HepG2 (cell line): ENCODE measurements around the gene ALDH4A1. TPM values are rescaled to one million over a fixed set of nuclear protein-coding genes. Genes with fewer than 3 reads are reported as not detected.

ENCODE experiments used
- CHD2 ChIP-seq: IDR thresholded peaks from 2 replicates; pipeline ENCODE4 v1.6.1; 2011; ENCODE audit warnings: low read depth, low read length, improper control_type of control experiment
- CREM ChIP-seq, 2 experiments: sonication (generic) in 1 of 2; formaldehyde crosslinking in 1 of 2; IDR thresholded peaks; 2 replicates each; pipeline versions ENCODE4 v1.4.0 to v1.6.1; 2016 to 2020; ENCODE audit warnings: antibody characterized with exemption in 1 of 2, mild to moderate bottlenecking in 1 of 2, missing genetic modification reagents in 1 of 2
- DRAP1 ChIP-seq: IDR thresholded peaks from 2 replicates; pipeline ENCODE4 v1.6.1; 2016; ENCODE audit warnings: missing genetic modification reagents, missing compliant biosample characterization
- HNF4G ChIP-seq, 2 experiments: sonication (generic) in 1 of 2; formaldehyde crosslinking in 1 of 2; IDR thresholded peaks; 2 replicates each; pipeline versions ENCODE4 v1.4.0 to v1.6.1; 2011 to 2020; ENCODE audit warnings: borderline replicate concordance in 2 of 2, low read depth in 2 of 2, mild to moderate bottlenecking in 2 of 2, low read length in 1 of 2, missing genetic modification reagents in 1 of 2, moderate library complexity in 1 of 2
- KMT2B ChIP-seq: IDR thresholded peaks from 2 replicates; pipeline ENCODE4 v1.6.1; 2016; ENCODE audit warnings: missing genetic modification reagents, missing compliant biosample characterization
- LCORL ChIP-seq, 2 experiments: fragments of 450-650 bp in 1 of 2; sonication (generic) in 1 of 2; formaldehyde crosslinking in 1 of 2; IDR thresholded peaks; 2 replicates each; pipeline versions ENCODE4 v1.5.0 to v1.6.1; 2017 to 2020; ENCODE audit warnings: antibody characterized with exemption in 1 of 2, missing genetic modification reagents in 1 of 2
- PRMT3 ChIP-seq: sonication (generic); formaldehyde crosslinking; IDR thresholded peaks from 2 replicates; pipeline ENCODE4 v1.8.1; 2022; ENCODE audit warnings: low read depth, mild to moderate bottlenecking, moderate library complexity, missing genetic modification reagents, borderline replicate concordance
- XBP1 ChIP-seq: sonication (generic); formaldehyde crosslinking; IDR thresholded peaks from 2 replicates; pipeline ENCODE4 v1.5.0; 2020; ENCODE audit warnings: missing genetic modification reagents
- YY1 ChIP-seq: IDR thresholded peaks from 2 replicates; pipeline ENCODE4 v1.6.1; 2011; ENCODE audit warnings: low read length, low read depth, moderate library complexity, mild to moderate bottlenecking; ENCODE audit not compliant: insufficient read depth, insufficient replicate concordance
- ZBTB37 ChIP-seq: sonication (generic); formaldehyde crosslinking; IDR thresholded peaks from 2 replicates; pipeline ENCODE4 v1.4.0; 2020; ENCODE audit warnings: mild to moderate bottlenecking, missing genetic modification reagents
- ZFY ChIP-seq: sonication (generic); formaldehyde crosslinking; IDR thresholded peaks from 2 replicates; pipeline ENCODE4 v1.4.0; 2020; ENCODE audit warnings: missing genetic modification reagents
- ZNF18 ChIP-seq: sonication (generic); formaldehyde crosslinking; IDR thresholded peaks from 2 replicates; pipeline ENCODE4 v1.8.0; 2022; ENCODE audit warnings: mild to moderate bottlenecking, missing genetic modification reagents; ENCODE audit not compliant: insufficient replicate concordance
- ZNF646 ChIP-seq: sonication (generic); formaldehyde crosslinking; IDR thresholded peaks from 2 replicates; pipeline ENCODE4 v1.9.0; 2021; ENCODE audit warnings: mild to moderate bottlenecking, missing genetic modification reagents
- ZNF770 ChIP-seq: sonication (generic); formaldehyde crosslinking; IDR thresholded peaks from 2 replicates; pipeline ENCODE4 v1.5.0; 2020; ENCODE audit warnings: mild to moderate bottlenecking, missing genetic modification reagents
- polyA plus RNA-seq, 8 experiments: library from polyadenylated mRNA; depleted of rRNA in 3 of 8; stranded (reverse) in 7 of 8; unstranded in 1 of 8; fragments of >200 nt; fragmentation: Illumina TruSeq in 4 of 8; extraction: Trizol in 4 of 8; gene quantifications; 2 replicates each; pipeline versions ENCODE4 v1.2.1 to v1.2.3, GENCODE V29; 2011 to 2016; ENCODE audit warnings: low read depth in 4 of 8, missing spikeins in 1 of 8, mixed read lengths in 1 of 8; ENCODE audit not compliant: insufficient read depth in 1 of 8
- total RNA-seq, 5 experiments: library from RNA; depleted of rRNA; stranded (reverse); fragments of >200 nt; fragmentation: Illumina TruSeq; extraction: Trizol; gene quantifications; 2 replicates each; pipeline ENCODE4 v1.2.3, GENCODE V29; 2016; ENCODE audit warnings: low read depth in 1 of 5

ALDH4A1 gene
- total and polyA plus RNA-seq, 2 of the 13 experiments (the other 11 are each of a cell fraction or from before 2014, with no cell fraction given), result 76.4 to 240 TPM

- TF ChIP-seq ZFY (CRISPR knock-in tag), result peak; percentile 39; the same call in 1 of the 2 replicates
- no peak for TF ChIP-seq LCORL (IDR thresholded peaks at IDR 0.05)
- peak; percentile 87 for TF ChIP-seq LCORL (CRISPR knock-in tag; IDR thresholded peaks at IDR 0.05)
- TF ChIP-seq KMT2B, result peak; percentile 56; the same call in 1 of the 2 replicates
- peak; percentile 53 for TF ChIP-seq HNF4G (IDR thresholded peaks at IDR 0.05; ENCODE audit: borderline replicate concordance, low read depth, low read length)
- TF ChIP-seq HNF4G (CRISPR knock-in tag; IDR thresholded peaks at IDR 0.05; ENCODE audit: borderline replicate concordance, low read depth), result no peak; the same call in 1 of the 2 replicates
- peak; percentile 62; the same call in 1 of the 2 replicates for TF ChIP-seq CREM (IDR thresholded peaks at IDR 0.05)
- TF ChIP-seq CREM (CRISPR knock-in tag; IDR thresholded peaks at IDR 0.05), result no peak
- peak; percentile 42 for TF ChIP-seq ZNF18 (CRISPR knock-in tag)
- no peak for TF ChIP-seq ZBTB37 (CRISPR knock-in tag)
- peak; percentile 31; the same call in 1 of the 2 replicates for TF ChIP-seq CHD2
- no peak for TF ChIP-seq ZNF770
- peak; percentile 90 for TF ChIP-seq DRAP1 (CRISPR knock-in tag)
- peak; percentile 71 for TF ChIP-seq YY1
- 0 out of 2 replicates have a peak, but pooled peaks have one; percentile 49 for TF ChIP-seq ZNF646 (CRISPR knock-in tag)
- TF ChIP-seq PRMT3, result no peak
- TF ChIP-seq XBP1, result no peak
These were observed 1.0 kb downstream of the ALDH4A1 start (continued) for GRCh38 chr1:18901147-18901951.
